Stomach (tissue), 4 donors: Measurements from ENCODE around the gene L3MBTL4.

Experiments
- CTCF ChIP-seq, 7 experiments: fragments of 450-650 bp in 4 of 7; fragments of 200-600 bp in 3 of 7; sonication (generic) in 3 of 7; IDR thresholded peaks; one replicate each; pipeline ENCODE4 v1.5.1; 2016 to 2019; ENCODE audit warnings: antibody characterized with exemption in 7 of 7, control low read depth in 2 of 7, mild to moderate bottlenecking in 1 of 7
- EP300 ChIP-seq: sonication (generic); formaldehyde crosslinking; IDR thresholded peaks from one replicate; pipeline ENCODE4 v1.6.1; 2017; ENCODE audit warnings: antibody characterized with exemption
- POLR2A ChIP-seq, 4 donors: fragments of 450-650 bp; IDR thresholded peaks; one replicate each; pipeline ENCODE4 v1.6.1; 2016; ENCODE audit warnings: antibody characterized with exemption in 4 of 4, control low read depth in 2 of 4, mild to moderate bottlenecking in 1 of 4, moderate library complexity in 1 of 4
- POLR2AphosphoS5 ChIP-seq, 3 donors: sonication (generic); formaldehyde crosslinking; IDR thresholded peaks; one replicate each; pipeline ENCODE4 v1.6.1; 2016; ENCODE audit warnings: antibody characterized with exemption in 3 of 3

DNA sequence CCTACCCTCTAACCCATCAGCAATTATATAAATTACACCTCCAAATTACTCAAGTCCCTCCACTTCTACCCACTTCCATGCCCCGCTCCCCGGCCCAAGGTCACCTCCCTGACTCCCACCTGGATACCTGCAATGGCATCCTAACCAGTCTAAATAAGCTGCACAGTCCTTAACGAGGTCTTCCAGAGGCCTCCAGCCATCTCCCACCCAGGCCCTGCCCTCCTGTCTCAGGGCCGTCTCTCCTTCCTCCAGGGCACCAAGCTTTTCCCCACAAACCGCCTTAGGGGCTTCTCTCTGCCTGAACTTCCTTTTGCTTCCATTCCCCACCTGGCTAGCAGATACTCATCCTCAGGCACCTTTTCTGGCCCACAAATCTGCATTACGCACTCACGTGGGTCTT is 4.8 kb downstream of the L3MBTL4 start:
- TF ChIP-seq POLR2AphosphoS5 (IDR thresholded peaks at IDR 0.05) = no peak
- TF ChIP-seq POLR2A (IDR thresholded peaks at IDR 0.05) = no peak
- TF ChIP-seq EP300 = no peak
- no peak for TF ChIP-seq CTCF (IDR thresholded peaks at IDR 0.05)
